ENCODE measurements around the gene ECE1. TPM values are rescaled to one million over a fixed set of nuclear protein-coding genes. Genes with fewer than 3 reads are reported as not detected.
A peak's percentile ranks its signal among the peaks of the same experiment; 100 is the strongest.
"Not testable (repeated sequence)": the region's sequence is repeated elsewhere in the genome, so short reads cannot be mapped to it uniquely, and the experiment has no call there.

ECE1 gene
- total RNA-seq, 1 donor, result 32.6 TPM

GRCh38 chr1:21200767-21201166, 89.5 kb downstream of the ECE1 start:
- H3K4me1 ChIP-seq (ENCODE audit: insufficient read depth, low read length), result peaks cover 4% of the 10 kb centered on the region
- no peak overlapping the region for H3K4me2 ChIP-seq (ENCODE audit: insufficient read depth, low read length)
- no peaks in the 10 kb centered on the region for H3K79me2 ChIP-seq (ENCODE audit: insufficient read depth, low read length)
- no peaks in the 10 kb centered on the region for H4K20me1 ChIP-seq (ENCODE audit: insufficient read depth, low read length)
- H3K27me3 ChIP-seq (ENCODE audit: insufficient read depth, low read length), result peaks cover 6% of the 10 kb centered on the region
- no peak overlapping the region for H3K27ac ChIP-seq (ENCODE audit: low read depth, low read length)
- no peak for TF ChIP-seq CTCF (IDR thresholded peaks at IDR 0.05; ENCODE audit: extremely low read depth, low read depth, low read length)
- H3K4me3 ChIP-seq (ENCODE audit: insufficient read depth, low read length), result no peak overlapping the region
- H2AFZ ChIP-seq (ENCODE audit: low read length), result no peak overlapping the region
- no peaks in the 10 kb centered on the region for H3K36me3 ChIP-seq (ENCODE audit: insufficient read depth, low read length)
- H3K9me3 ChIP-seq (ENCODE audit: low read depth, low read length), result no peaks in the 10 kb centered on the region
- peak; percentile 35 for DNase-seq (ENCODE audit: insufficient read length, low spot score, missing footprints)

GRCh38 chr1:21198929-21199328, 91.3 kb downstream of the ECE1 start:
- DNase-seq (ENCODE audit: insufficient read length, low spot score, missing footprints), result no peak
- H3K36me3 ChIP-seq (ENCODE audit: insufficient read depth, low read length), result no peaks in the 10 kb centered on the region
- H3K27ac ChIP-seq (ENCODE audit: low read depth, low read length), result no peak overlapping the region
- no peak overlapping the region for H3K4me3 ChIP-seq (ENCODE audit: insufficient read depth, low read length)
- H4K20me1 ChIP-seq (ENCODE audit: insufficient read depth, low read length), result no peaks in the 10 kb centered on the region
- no peaks in the 10 kb centered on the region for H3K9me3 ChIP-seq (ENCODE audit: low read depth, low read length)
- H3K79me2 ChIP-seq (ENCODE audit: insufficient read depth, low read length), result no peaks in the 10 kb centered on the region
- no peak overlapping the region for H2AFZ ChIP-seq (ENCODE audit: low read length)
- H3K27me3 ChIP-seq (ENCODE audit: insufficient read depth, low read length), result peaks cover 6% of the 10 kb centered on the region
- no peak overlapping the region for H3K4me2 ChIP-seq (ENCODE audit: insufficient read depth, low read length)
- TF ChIP-seq CTCF (IDR thresholded peaks at IDR 0.05; ENCODE audit: extremely low read depth, low read depth, low read length), result no peak
- peaks cover 8% of the 10 kb centered on the region for H3K4me1 ChIP-seq (ENCODE audit: insufficient read depth, low read length)

GRCh38 chr1:21192871-21193270, 97.4 kb downstream of the ECE1 start:
- no peak overlapping the region for H3K4me3 ChIP-seq (ENCODE audit: insufficient read depth, low read length)
- H3K27ac ChIP-seq (ENCODE audit: low read depth, low read length), result no peak overlapping the region
- no peaks in the 10 kb centered on the region for H3K36me3 ChIP-seq (ENCODE audit: insufficient read depth, low read length)
- TF ChIP-seq CTCF (IDR thresholded peaks at IDR 0.05; ENCODE audit: extremely low read depth, low read depth, low read length), result no peak
- H3K79me2 ChIP-seq (ENCODE audit: insufficient read depth, low read length), result no peaks in the 10 kb centered on the region
- no peaks in the 10 kb centered on the region for H3K9me3 ChIP-seq (ENCODE audit: low read depth, low read length)
- H2AFZ ChIP-seq (ENCODE audit: low read length), result no peak overlapping the region
- H3K27me3 ChIP-seq (ENCODE audit: insufficient read depth, low read length), result no peaks in the 10 kb centered on the region
- H3K4me2 ChIP-seq (ENCODE audit: insufficient read depth, low read length), result no peak overlapping the region
- no peaks in the 10 kb centered on the region for H4K20me1 ChIP-seq (ENCODE audit: insufficient read depth, low read length)
- peak; percentile 50 for DNase-seq (ENCODE audit: insufficient read length, low spot score, missing footprints)
- H3K4me1 ChIP-seq (ENCODE audit: insufficient read depth, low read length), result peaks cover 4% of the 10 kb centered on the region

GRCh38 chr1:21192284-21192683, 98.0 kb downstream of the ECE1 start:
- Histone ChIP-seq H3K79me2 (ENCODE audit: insufficient read depth, low read length) (no peaks in the 10 kb centered on the region), H3K4me3 (ENCODE audit: insufficient read depth, low read length) (no peak overlapping the region), H2AFZ (ENCODE audit: low read length) (no peak overlapping the region), H3K9me3 (ENCODE audit: low read depth, low read length) (no peaks in the 10 kb centered on the region), H3K27ac (ENCODE audit: low read depth, low read length) (no peak overlapping the region), H4K20me1 (ENCODE audit: insufficient read depth, low read length) (no peaks in the 10 kb centered on the region), H3K36me3 (ENCODE audit: insufficient read depth, low read length) (no peaks in the 10 kb centered on the region), H3K4me2 (ENCODE audit: insufficient read depth, low read length) (no peak overlapping the region), H3K27me3 (ENCODE audit: insufficient read depth, low read length) (no peaks in the 10 kb centered on the region), H3K4me1 (ENCODE audit: insufficient read depth, low read length) (peaks cover 4% of the 10 kb centered on the region)
- no peak for TF ChIP-seq CTCF (IDR thresholded peaks at IDR 0.05; ENCODE audit: extremely low read depth, low read depth, low read length)
- no peak for DNase-seq (ENCODE audit: insufficient read length, low spot score, missing footprints)

- H3K27me3 ChIP-seq (ENCODE audit: insufficient read depth, low read length); H3K36me3 ChIP-seq (ENCODE audit: insufficient read depth, low read length); DNase-seq (ENCODE audit: insufficient read length, low spot score, missing footprints); H3K4me1 ChIP-seq (ENCODE audit: insufficient read depth, low read length); H3K4me3 ChIP-seq (ENCODE audit: insufficient read depth, low read length); H4K20me1 ChIP-seq (ENCODE audit: insufficient read depth, low read length); H3K27ac ChIP-seq (ENCODE audit: low read depth, low read length); H3K79me2 ChIP-seq (ENCODE audit: insufficient read depth, low read length); H2AFZ ChIP-seq (ENCODE audit: low read length); H3K4me2 ChIP-seq (ENCODE audit: insufficient read depth, low read length); H3K9me3 ChIP-seq (ENCODE audit: low read depth, low read length): not testable (repeated sequence)
Measured at GRCh38 chr1:21190771-21191170, 99.5 kb downstream of the ECE1 start.
